HG03196 (cell line): ENCODE data around the gene RUNX3.
A peak's percentile ranks its signal among the peaks of the same experiment; 100 is the strongest.
"Not testable (repeated sequence)": the region's sequence is repeated elsewhere in the genome, so short reads cannot be mapped to it uniquely, and the experiment has no call there.

ENCODE experiments used
- ATAC-seq: cut with Tn5 transposase; IDR thresholded peaks from one replicate; pipeline ENCODE4 v1.9.1; 2021; ENCODE audit not compliant: unreplicated experiment

The RUNX3 gene

DNA sequence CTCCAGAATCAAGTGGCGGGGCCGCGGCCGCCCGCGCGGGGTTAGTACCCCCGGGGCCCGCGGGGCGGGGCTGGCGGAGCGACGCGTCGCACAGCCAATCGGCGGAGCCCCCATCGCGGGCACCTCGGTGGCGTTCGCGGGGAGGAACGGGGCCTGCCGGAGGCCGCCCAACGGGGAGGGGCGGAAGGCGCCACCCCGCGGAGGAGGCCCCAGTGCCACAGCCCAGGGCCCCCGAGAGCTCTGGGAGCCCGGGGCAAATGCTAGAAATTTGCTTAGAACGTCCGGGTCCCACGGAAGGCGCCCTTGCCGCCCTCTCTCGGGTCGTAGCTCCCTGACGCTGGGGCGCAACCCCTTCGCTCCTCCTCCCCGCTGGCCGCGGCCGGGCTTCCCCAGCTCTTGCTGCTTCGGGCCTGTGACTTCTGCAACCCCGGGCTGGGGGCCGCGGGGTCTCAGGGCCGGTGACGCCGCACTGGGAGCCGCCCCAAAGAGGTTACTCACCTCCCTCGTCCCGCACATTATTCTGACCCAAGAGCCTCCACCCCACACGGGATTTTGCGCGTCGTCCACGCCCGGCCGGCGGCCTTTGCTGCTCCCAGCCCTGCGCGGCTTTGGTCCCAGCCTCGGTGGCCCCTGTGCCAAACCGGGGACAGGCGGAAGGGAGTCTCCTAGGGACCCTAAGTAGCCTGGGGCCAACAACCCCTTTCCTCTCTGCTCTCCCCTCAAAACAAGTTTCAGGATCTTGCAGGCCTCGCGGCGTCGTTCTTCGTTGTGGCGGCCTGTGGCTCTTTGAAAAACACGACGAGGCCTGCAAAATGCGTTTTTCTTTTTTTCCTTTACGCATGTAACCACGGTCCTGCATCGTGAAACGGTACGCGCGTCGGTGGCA, at the start of gene RUNX3:
Gene RUNX3, minus strand, starts transcription at position 17 of the 886 bp plus-strand sequence. CDS start 408 bp downstream, outside the sequence.
- ATAC-seq, result peak; percentile 77

DNA sequence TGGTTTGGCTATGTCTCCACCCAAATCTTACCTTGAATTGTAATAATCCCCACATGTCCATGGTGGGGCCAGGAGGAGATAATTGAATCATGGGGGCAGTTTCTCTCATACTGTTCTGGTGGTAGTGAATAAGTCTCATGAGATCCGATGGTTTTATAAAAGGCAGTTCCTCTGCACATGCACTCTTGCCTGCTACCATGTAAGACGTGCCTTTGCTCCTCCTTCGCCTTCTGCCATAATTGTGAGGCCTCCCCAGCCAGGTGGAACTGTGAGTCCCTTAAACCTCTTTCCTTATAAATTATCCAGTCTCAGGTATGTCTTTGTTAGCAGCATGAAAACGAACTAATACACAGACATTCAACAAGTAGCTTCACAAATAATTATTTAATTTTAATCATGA, 49.2 kb upstream of the RUNX3 start:
- not testable (repeated sequence) for ATAC-seq

DNA sequence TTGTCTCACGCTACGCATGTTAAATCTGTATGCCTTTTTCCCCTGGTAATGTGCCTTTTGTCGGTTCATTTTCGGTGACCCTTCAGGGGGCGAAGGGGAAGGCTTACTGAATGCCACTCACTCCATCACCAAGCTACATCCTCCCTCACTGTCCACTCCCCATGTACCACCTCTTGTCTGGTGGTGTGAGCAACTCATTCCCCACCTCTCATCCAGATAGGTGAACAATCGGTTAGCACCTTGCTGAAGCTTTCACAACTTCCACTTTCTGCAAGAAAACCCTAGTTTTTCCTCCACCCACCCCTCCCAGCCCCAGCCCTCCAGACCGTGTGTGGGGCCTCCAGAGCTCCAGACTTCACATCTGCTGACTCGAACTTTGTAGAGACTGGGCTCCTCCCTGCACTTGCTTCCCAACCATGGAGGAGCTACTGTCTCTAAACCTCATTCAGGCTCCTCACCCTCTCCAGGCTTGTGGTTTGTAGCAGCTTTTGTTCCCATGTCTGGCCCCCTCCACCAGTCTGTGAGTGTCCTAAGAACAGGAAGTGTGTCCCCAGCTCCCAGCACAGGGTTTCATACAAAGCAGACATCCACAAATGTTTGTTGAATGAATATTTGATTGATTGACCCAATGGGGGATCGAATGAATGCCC, 48.4 kb upstream of the RUNX3 start:
- ATAC-seq, result no peak

DNA sequence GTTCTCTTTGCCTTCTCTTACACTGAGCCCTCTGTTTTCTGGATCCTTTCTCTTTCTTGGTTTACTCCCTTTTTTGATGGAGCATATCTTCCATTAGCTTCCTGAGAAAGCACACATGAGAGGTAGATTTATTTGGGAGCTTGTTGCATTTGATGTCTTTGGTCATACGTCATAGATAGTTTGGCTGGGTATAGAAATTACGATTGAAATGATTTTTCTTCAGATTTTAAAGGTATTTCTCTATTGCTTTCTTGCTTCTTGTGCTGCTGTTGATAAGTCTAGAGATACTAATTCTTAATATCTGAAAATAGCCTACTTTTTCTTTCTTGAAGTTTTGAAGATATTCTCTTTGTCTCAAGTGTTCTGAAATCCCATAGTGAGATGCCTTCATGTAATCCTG, 45.3 kb upstream of the RUNX3 start:
- no peak for ATAC-seq

DNA sequence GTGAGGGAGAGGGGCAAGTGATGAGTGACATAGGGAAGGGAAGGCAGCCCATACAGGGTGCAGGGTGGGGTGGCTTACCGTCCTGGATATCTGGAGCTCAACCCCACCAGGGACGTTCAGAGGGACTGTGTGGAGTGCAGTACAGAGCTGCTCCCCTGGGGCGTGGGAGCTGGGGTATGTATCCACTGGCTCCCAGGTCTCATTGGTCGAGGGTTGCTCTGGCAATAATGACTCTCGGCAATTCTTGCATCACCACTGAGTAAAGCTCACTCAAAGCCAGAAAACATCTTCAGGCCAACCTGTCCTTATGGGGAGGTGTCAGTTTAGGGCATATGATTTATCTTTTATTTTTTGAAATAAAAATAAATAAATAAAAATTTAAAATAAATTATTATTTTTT, 43.2 kb upstream of the RUNX3 start:
- no peak for ATAC-seq

DNA sequence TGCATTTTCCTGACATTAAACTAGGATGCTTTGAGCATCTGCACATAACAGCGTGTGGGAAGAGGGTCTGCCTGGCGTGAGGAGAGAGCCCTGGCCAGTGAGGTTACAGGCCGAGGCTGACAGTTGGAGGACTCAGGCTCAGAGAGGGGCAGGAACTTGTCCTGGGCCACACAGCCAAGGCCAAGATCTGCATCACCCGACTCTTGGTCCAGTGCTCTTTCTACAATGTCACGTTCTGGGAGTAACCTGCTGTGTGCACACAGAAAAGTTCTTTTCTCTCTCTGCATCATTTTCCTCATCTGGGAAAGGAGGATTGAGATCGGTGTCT, 42.8 kb upstream of the RUNX3 start:
- no peak for ATAC-seq

DNA sequence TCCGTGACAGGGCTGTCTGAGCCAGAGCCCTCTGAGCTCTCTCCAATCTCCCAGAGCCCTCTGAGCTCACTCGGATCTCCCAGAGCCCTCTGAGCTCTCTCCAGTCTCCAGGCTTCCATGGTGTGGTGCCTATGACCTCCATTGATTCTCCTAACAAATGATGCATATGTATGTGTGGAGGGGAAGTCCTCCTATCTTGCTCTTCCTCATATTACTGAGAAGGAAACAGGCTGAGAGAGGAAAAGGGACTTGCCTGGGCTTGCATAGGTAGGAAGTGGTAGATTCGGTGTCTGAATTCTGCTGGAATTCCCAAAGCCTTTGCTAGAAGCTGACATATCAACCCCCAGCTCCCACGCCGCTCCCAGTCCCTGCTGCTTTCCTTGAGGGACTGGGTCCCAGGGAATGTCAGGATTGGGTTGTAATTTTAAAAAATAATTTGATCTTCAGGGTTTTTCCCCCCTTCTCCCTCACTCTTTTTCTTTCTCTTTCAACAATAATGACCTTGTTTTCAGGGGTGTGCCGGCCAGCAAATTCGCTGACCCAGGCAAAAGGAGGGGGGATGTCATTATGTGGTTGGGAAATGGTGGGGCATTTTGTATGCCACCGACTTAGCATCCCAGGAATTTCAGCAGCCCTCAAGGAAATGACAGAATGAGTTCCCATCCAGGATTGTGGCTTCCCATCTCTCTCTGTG, 42.3 kb upstream of the RUNX3 start:
- no peak for ATAC-seq

DNA sequence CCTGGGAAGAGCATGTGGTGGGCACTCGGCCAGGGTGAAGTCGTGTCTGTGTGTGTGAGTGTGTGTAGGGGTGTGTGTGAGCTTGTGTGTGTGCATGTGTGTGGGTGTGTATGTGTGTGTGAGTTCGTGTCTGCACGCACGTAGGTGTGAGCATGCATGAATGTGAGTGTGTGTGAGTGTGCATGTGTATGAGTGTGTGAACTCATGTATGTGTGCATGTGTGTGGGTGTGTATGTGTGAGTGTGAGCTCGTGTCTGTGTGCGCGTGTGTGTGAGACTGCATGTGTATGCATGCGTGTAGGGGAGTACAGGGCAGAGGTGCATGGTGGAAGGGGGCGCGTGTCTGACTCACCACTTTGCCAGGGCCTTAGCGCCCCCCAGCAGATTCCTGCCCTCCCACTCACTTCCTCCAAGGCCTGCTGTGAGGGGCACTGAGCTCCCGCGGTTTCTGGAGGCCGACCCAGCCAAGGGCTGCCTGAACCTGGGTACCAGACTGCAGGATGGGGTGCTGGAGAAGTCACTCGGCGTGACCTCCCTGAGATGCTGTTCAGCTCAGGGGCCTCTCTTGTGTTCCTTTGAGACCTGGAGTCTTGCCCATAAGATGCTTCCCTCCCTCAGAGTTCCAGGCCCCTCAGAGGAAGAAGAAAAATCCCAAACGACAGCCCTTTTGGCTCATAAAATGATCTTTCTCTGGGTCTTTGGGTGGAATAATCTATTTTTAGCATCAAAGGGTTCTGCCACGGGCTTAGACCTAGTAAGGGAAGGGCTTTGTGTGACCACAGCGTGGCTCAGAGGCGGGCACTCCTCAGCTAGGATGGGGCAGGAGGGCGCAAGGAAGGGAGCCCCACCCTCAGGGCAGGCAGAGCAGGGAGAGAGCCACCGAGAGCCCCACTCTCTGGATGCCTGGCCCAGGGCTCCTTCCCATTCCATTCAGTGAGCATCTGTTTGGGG, 41.1 kb upstream of the RUNX3 start:
- no peak for ATAC-seq

DNA sequence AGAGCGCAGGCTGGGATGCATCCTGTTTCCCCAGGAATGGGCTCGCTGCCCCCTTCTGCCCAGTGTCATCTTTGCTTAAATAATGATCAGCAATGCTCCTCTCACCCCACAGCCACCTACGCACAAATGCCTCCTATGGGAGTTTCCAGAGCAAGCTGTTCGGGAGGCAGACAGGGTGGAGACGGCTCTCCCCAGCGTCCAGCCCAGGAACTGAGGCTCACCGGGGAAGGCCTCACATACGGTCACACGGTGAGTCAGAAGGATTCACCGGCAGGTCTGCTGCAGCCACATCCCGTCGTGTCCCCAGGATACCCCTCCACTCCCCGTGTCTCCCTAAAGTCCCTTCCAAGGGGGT, 40.3 kb upstream of the RUNX3 start:
- ATAC-seq, result no peak

DNA sequence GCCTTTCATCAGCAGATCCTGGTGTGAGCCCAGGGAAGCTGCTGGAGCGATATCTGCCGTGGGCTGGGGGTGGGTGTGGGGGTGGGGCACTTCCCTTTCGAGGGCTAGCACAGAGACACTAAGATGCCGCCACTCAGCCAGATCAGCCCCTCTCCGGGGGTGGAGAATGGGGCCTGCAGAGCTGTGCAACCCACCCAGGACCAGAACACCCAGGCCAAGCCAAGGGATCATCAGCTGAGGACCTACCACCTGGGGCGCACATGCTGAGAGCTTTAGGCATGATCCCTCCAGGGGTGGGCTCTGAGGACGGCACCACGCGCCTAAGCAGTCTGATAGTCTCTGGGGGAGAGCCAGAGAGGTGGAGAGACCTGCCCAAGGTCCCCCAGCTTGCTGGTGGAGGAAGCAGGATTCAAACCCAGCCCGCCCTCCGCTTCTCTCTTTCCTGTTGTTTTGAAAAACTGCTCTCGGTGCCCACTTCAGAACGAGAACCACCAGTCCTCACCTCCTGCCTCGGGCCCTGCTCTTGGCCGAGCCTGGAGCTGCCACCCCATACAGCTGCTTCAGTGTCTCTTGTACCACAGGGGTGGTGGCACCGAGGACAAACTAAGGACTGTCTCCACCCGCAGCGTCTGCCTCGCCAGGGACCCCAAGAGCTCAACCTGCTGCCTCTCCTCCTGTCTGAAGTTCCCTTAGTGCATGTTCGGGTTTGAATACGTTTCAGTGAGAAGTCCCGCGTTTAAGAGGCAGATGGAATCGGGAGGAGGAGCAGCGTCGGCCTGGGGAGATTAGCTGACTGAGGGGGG, 39.7 kb upstream of the RUNX3 start:
- no peak for ATAC-seq

DNA sequence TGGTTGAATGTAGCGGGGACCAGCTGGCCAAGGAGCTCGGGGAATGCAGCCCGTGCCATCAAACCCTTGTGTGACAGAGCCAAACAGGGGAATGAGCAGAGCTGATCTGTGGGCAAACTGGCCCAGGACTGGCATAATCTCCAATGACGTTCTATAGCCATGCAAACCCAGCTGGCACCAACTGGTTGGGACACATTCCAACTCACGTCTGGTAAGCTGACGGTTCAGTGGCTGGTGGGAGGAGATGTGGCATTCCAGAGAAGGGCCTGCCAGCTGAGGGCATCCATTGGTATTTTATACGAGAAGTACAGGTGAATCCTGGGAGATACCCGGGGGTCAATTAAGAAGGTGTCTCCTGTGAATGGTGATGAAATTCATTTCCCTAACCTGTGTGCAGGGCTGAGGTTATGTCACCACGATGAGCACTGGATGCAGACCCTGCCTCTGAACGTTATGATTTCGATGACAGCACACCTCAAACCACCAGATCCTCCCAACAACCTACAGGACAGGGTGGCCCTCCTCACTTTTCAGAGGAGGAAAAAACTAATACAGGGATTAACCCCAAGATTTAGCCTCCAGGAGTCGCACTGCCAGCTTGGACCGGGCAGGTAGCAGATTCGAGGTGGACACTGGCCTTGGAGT, 39.0 kb upstream of the RUNX3 start:
- ATAC-seq, result no peak

DNA sequence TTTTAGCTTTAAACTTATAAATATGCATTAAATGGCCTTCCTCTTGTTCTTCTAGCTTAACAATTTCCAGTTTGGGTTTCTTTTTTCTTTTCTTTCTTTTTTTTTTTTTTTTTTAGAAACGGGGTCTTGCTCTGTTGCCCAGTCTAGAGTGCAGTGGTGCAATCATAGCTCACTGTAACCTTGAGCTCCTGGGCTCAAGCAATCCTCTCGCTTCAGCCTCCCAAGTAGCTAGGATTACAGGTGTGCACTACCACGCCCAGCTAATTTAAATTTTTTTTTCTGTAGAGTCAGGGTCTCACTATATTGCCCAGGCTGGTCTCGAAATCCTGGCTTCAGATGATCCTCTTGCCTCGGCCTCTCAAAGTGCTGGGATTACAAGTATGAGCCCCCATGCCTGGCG, 37.9 kb upstream of the RUNX3 start:
- ATAC-seq, result no peak

DNA sequence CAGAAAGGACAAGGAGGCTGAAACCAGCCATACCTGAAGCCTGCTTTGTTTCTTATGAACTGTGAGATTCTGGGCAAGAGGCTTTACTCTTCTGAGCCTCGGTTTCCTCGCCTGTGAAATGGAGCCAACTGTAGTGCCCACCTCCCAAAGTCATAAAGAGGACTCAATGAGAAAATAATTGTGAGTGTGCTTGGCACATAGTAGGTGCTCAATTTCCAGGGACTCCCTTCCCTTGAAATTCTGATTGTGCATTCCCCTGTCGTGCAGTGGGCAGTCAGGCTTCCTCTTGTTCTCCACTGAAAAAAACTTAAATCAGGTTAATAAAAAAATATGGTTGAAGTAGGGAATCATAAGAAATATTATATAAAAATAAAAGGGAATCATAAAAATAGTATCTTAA, 37.5 kb upstream of the RUNX3 start:
- ATAC-seq, result no peak

DNA sequence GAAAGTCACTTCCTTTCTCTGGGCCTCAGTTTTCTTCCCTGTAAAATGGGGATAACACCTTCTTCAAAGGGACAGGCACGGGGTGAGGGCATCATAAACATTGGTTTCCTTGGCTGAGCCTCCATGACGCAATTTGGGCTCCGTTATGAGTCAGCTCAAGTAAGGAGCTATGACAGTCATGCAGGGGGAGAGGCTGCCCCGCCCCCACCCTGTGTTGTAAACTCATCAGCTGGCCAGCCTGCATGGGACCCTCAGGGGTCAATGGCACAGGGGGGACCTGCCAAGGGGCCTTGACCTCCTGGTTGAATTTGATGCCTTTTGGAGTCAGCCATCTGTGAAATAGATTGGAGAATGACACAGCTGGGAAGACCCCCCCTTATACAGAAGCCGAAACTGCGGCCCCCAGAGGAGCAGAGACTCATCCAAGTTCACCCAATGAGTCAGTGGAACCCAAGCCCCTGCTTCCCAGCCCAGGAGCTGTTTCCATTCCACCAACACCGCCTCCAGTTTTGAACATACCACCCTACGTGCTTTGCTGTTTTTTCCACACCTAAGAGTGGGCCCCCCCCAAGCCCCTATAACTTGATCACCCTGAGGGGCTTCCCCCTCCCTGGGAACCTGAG, 36.8 kb upstream of the RUNX3 start:
- no peak for ATAC-seq

DNA sequence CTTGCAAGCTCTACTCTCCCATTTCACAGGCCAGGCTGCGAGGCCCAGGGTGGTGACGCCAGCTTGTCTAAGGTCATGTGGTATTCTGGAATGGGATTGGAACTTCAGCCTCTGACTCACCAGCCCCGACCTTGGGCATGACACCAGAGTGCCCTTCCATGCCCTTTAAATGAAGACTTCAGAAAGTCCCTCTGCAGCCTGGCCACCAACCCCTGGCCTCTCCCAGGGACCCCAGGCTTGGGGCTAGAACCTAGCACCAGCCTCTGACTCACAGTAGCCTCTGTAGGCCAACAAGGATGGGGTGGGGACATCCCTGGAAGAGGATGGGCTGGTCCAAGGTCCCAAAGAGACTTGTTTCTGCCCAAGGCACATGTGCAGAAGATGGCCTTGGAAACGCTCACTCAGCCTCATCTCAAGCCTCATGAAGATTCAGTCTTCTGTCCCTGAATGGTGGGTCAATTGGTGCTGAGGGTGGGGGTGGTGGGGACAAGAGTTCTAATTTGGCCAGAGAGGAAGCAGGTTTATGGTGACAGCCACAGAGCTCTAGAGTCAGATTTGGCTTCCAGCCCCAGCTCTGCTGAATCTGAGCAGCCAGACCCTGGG, 36.1 kb upstream of the RUNX3 start:
- no peak for ATAC-seq

DNA sequence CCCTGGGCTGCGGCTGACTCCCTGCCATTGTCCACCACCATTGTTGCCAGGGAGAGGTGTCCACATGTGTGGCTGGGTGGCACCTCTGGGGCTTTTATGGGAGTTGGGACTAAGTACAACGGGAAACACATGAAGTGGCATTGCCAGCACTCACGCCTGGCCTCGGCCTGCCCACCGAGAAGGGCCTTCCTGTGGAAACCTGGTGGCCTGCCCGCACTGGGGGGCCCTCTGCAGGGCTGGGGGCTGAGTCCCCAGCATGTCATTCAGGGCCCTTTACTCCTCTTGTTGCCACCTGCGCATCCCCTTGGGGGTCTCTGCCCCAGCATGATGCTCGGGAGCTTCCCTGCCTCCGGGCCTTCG, 35.5 kb upstream of the RUNX3 start:
- ATAC-seq, result no peak

DNA sequence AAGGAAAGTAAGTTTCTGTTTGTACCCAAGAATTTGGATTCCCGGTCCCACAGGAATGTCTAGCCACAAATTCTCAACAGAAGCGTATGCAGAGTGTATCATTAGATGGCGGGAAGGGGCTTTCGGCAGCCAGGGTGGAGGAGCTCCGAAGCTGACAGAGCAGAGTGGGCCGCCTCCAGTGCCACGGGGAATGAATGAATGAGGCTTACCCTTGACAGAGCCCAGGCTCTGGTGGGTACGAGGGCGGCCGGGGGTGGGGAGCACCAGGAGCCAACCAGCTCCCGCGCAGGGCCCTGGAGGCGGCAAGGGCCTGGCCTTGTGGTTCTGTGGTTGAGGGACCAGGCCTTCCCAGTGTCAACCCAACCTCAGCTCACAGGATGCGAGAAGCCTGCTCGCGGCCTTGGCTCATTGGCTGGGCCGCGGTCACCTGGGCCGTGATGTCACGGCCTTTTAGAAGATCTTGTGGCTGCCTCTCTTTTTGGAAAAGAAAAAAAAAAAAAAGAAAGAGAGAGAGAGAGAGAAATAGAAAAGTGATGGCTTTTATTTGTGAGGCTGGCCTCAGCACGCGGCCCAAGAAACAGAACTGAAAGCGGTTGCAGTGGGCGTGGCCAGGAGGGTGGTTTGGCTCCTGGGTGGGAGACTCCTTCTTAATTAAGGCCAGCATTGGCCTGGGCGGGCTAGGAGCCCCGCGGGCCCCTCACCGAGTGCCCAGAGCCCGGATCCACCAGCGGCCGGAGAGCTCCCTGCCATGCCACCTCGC, 34.9 kb upstream of the RUNX3 start:
- ATAC-seq, result peak; percentile 75
